ENCODE data around the gene PCA3.
A peak's percentile ranks its signal among the peaks of the same experiment; 100 is the strongest.

PCA3 gene

DNA sequence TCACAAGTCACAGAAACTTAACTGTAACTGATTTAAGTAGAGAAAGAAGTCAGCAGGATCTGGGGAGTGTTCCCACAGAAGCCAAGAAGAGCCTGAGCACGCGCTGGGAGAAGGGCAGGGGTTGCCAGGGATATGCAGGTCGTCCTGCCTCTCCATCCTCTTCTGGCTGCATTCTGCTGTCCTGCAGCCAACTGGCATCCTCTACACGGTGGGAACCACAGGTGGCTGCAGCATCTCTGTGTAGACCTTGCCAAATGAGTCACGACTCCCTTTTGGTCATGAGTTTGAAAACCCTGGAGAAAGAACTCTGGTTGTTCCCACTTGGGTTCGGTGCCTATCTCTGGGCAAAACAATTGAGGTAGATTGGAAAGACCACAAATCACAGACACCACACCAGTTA lies 38.4 kb upstream of the PCA3 start:
- DNase-seq (ENCODE audit: low read depth) = no peak
- TF ChIP-seq CTCF (IDR thresholded peaks at IDR 0.05; ENCODE audit: low read length, missing control alignments) = no peak

DNA sequence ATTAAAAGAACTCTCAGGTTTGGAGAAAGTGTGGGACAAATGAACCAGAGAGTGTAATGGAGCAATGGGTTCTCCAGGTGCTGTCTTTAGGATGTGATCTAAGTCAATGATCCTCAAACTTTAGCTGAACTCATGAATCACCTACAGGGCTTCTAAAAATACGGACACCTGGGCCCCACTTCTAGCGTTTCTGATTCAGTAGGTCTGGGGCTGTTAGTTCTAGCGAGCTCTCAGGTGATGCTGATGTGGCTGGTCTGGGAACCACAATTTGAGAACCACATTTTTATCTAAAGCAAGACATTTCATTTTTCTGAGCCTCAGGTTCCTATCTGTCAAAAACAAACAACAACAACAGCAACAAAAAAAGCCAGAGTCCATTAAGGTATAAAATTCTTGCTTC lies 35.1 kb upstream of the PCA3 start:
- no peak overlapping the region for H3K4me3 ChIP-seq (replicated peaks; ENCODE audit: low read depth, low read length)
- DNase-seq (ENCODE audit: low read depth) = no peak
- no peak for TF ChIP-seq CTCF (IDR thresholded peaks at IDR 0.05; ENCODE audit: low read length, missing control alignments)

More for the DNA sequence above, 38.4 kb upstream of the PCA3 start:
- H3K4me3 ChIP-seq (replicated peaks; ENCODE audit: low read depth, low read length) = no peak overlapping the region

DNA sequence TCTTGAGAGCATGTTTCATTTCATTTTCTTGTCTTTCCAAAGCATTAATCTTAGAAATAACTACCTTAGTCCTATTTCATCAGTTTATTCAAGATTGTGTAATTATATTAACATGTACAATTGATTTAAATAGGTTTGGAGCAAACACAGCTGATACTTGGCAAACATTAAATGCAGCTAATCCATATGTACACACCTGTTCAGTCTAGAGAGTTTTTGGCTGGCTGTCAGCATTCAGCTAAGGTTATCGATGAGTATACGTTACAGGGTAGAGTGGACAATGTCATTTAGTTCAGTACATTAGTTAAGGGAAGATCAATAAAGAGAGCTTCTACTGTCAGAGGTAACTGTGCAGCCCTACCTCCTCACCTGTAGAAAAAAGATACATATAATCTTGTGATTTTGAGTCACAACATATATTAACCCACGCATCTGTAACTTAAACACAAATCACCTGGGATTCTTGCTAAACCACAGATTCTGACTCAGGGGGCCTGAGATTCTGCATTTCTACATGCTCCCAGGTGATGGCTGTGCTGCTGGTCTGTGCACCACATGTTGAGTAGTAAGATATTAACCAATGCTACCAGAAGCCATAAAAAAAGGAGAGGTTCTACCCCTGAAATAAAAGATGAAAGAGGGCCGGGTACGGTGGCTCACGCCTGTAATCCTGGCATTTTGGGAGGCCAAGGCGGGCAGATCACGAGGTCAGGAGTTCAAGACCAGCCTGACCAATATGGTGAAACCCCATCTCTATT lies 34.1 kb upstream of the PCA3 start:
- no peak for DNase-seq (ENCODE audit: low read depth)
- H3K4me3 ChIP-seq (replicated peaks; ENCODE audit: low read depth, low read length) = no peak overlapping the region
- TF ChIP-seq CTCF (IDR thresholded peaks at IDR 0.05; ENCODE audit: low read length, missing control alignments) = no peak

GRCh38 chr9:76730801-76731200 lies 33.4 kb upstream of the PCA3 start:
- DNase-seq (ENCODE audit: low read depth) = peak; percentile 16
- TF ChIP-seq CTCF (IDR thresholded peaks at IDR 0.05; ENCODE audit: low read length, missing control alignments) = no peak
- no peak overlapping the region for H3K4me3 ChIP-seq (replicated peaks; ENCODE audit: low read depth, low read length)

GRCh38 chr9:76732341-76732958 lies 31.8 kb upstream of the PCA3 start:
- no peak for DNase-seq (ENCODE audit: low read depth)
- no peak for TF ChIP-seq CTCF (IDR thresholded peaks at IDR 0.05; ENCODE audit: low read length, missing control alignments)

DNA sequence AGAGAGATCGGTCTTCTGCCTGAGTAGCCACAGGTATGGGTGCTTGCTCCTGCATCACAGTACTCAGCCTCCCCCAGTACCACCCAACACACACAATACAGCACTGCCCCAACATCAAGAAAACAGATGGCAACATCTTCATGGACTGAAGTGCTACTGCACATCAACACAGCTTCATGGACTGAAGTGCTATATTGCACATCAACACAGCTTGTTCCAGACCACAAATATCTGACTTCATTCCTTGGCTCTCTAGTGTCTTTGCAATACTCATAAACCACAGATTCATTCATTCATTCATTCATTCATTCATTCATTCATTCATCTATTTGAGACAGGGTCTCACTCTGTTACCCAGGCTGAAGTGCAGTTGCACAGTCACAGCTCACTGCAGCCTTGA lies 31.1 kb upstream of the PCA3 start:
- no peak for TF ChIP-seq CTCF (IDR thresholded peaks at IDR 0.05; ENCODE audit: low read length, missing control alignments)
- DNase-seq (ENCODE audit: low read depth) = no peak
- H3K4me3 ChIP-seq (replicated peaks; ENCODE audit: low read depth, low read length) = no peak overlapping the region

More at GRCh38 chr9:76732341-76732958, 31.8 kb upstream of the PCA3 start:
- H3K4me3 ChIP-seq (replicated peaks; ENCODE audit: low read depth, low read length) = no peak overlapping the region
